GM08714 (cell line): ENCODE data around the gene DNAJC13.
"Not testable (repeated sequence)": the region's sequence is repeated elsewhere in the genome, so short reads cannot be mapped to it uniquely, and the experiment has no call there.

ENCODE experiments used
- H3K4me3 ChIP-seq: fragments of 200-500 bp; sonication (Bioruptor generic); 2 replicates; pipeline ENCODE4 v1.5.1; 2014; ENCODE audit warnings: mild to moderate bottlenecking, low read length, inconsistent platforms
- ZNF274 ChIP-seq: IDR thresholded peaks from 2 replicates; pipeline ENCODE4 v1.6.1; 2012; ENCODE audit warnings: mild to moderate bottlenecking, low read depth, low read length

DNAJC13 gene

DNA sequence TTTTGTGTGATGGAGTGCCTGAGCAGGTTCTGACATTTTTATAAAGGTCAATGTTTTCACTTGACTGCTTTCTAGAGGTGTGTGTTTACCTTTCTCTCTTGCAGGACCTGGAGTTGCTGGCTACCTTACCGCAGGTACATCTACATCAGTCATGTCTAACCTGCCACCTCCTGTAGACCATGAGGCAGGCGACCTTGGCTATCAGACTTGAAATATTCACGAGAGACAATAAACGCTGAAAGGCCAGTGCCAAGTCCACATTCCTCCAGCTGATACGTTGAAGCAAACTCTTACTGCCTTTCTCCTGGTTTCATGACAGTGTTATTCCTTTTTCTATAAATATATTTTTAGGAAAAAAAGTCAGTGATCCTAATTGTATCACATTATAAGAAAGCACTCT is 120.8 kb downstream of the DNAJC13 start:
- no peak for TF ChIP-seq ZNF274

DNA sequence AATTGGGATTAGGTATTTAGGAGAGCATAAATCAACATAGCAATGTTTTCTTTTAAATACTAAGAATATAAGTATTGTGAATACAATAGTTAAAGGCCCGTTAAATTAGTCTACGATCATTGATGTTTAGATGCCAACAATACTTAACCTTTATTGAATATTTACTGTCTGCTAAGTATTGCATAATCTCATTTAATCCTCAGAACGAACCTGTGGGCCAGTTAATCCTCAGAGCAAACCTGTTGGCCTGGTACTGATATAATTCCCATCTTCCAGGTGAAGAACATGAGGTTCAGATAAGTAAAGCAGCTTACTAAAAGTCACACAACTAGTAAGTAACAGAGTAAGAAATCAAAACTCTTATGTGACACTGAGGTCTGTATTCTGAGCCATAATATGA is 122.4 kb downstream of the DNAJC13 start:
- H3K4me3 ChIP-seq = no peak overlapping the region
- TF ChIP-seq ZNF274 = no peak

More for the DNA sequence above, 120.8 kb downstream of the DNAJC13 start:
- H3K4me3 ChIP-seq = no peak overlapping the region

DNA sequence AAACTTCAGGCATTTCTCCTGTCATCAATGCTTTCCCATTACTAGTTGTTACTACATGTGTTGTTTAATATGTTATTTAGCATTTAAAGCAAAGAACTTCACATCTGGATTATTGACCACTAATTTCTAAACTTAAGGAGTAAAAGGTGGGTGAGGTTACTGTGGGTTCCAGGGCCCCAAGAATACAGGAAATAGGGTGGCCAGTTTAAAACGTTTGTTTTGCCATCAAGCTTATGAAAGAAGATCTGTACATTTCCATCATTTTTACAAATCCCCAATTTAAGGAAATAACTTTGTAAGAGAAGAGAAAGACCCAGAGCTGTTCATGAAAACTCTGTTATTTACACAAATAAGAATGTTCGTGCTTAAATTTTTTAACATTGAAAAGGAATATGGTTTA is 125.3 kb downstream of the DNAJC13 start:
- no peak overlapping the region for H3K4me3 ChIP-seq
- no peak for TF ChIP-seq ZNF274

DNA sequence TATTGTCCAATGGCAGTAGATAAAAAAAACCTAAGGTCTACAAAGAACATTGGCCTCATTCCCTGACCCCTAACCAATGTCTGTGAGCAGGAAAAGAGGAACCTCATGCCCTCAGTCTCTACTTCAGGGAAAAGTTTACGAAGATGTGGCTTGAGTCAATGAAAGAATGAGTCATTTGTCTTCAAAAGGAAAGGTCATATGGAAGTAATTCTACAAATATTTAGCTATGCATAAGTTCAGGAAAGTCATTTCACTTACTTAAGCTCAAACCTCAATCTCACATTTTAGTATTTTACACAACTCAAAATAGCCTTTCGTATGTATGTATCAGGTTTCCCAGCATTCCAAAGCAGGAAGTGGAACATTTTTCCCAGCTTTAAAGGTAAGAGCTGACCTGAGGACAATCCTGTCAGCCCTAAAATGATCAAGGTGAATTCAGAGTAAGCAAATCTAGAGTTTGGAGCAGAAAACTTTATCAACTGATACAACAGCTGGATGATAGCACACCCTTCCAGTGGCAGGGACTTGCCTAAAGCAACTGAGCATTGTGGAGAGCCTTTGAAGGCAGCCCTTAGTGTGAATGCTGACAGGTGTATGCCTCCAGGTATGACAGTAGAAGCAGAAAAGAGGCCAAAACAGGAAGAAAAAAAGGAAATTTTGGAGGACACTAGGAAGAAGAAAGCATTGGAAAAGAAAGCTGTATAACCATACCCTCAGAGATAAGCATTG is 125.9 kb downstream of the DNAJC13 start:
- no peak overlapping the region for H3K4me3 ChIP-seq
- no peak for TF ChIP-seq ZNF274

DNA sequence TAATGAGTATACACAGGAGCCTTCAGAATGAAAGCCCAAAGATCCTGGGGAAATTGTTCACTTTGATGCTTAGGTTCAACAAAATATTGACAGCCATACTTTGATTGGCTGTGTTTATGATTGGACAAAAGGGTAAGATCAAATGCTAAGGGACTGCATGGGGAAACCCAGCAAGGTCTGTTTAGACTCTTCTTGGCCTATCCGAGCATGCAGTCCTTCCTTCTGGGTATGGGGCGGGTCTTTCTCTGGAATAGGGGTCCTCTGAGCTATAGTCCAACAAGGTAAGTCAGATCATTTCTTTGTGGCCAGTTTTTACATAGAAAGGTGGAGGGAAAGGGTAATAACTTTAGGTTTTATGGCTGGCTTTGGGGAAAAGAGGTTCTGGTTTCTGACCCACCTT is 126.8 kb downstream of the DNAJC13 start:
- no peak for TF ChIP-seq ZNF274
- no peak overlapping the region for H3K4me3 ChIP-seq

DNA sequence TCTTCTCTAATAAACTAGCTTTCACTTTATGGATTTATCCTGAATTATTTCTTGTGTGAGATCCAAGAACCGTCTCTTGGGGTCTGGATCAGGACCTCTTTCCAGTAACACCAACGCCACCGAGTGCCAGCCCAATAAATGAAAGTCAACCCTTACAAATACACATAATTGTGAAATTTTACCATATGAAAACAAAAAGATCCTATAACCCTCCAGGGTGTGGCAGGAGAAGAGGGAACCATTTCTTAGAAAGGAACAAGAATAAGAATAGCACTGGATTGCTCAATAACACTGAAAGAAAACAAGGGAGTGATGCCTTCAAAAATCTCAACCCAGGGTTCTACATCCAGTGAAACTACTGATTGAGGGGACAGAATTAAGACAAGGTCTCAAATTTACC is 128.2 kb downstream of the DNAJC13 start:
- no peak overlapping the region for H3K4me3 ChIP-seq
- no peak for TF ChIP-seq ZNF274

DNA sequence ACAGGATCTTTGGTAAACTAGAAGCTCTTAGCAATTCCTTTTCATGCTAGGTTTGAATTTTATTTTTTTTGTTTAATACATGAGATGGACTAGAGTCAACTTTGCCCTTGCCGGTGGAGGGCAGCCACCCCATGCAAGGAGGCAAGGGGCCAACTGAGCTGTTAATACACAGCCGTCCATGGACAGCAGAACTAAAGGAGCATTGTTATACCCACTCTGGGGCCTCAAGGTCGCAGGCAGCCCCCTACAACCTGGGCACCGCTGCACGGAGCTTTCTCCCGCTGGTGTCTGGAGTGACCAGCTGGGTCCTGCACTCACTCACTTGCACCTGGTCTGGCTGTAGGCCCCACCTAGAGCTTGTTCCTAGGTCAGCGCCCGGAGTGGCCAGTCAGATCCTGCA is 131.9 kb downstream of the DNAJC13 start:
- TF ChIP-seq ZNF274 = no peak
- no peak overlapping the region for H3K4me3 ChIP-seq

DNA sequence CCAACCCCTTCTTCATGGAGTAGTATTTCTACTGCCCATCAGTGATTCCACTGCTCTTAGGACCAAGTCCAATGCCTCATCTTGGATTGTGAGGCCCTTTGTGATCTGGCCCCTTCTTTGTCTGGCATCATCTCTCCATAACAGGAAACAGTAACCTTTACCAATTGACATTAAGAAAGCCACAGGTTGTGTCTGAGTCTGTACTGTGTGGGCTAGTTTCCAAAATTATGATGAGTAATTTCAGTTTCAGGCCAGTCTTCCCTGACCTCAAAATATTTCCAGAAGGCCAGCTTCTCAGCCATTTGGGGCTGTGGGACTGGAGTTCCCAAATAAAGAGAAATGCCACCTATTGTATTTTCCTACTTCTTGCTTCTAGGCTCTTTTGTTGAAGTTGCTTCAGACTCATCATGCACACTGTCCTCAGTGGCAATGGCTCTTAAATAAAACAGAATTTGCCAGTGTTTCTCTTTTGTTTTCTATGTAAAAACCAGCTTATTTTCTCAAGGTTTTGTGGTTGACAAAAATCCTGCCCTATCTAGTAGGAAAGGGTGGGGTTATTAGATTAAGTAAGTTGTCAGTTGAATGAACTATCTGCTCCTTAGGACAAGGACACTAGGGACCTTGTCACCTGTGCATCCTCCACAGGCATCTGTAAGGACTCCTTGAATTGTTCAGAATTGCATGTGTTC is 132.7 kb downstream of the DNAJC13 start:
- no peak for TF ChIP-seq ZNF274
- no peak overlapping the region for H3K4me3 ChIP-seq

DNA sequence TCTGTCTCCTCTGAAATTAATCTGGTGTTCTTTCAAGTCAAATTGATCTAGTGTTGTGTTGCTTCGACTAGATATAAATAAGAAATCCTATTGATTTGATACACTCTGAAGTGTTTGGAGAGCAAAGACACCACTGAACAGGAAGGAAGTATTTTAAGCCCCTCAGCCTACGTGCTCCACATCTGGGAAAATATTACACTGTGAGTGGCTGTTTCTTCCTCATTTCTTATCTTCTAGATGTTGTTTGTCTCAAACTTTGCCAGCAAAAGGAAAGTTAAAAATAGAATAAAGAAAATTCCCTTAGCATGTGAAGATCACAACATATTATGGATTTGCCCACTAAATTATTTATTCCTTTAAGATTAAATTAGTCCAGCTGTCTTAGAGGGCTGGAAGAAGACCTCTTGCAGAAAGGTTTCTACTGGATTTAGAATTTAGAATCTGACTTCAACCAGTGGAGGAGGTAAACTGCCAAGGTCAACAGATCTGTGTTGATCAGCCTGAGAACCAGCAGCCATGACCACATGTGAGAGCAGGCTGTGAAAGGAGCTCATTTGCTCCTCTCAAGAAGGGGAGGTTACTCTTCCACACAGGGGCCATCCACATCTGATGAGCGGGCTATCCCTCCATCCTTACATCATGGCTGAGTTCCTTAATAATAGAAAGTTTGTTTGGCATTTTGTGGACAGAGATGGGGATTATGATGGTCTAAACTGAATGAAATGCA is 133.4 kb downstream of the DNAJC13 start:
- TF ChIP-seq ZNF274 = no peak

DNA sequence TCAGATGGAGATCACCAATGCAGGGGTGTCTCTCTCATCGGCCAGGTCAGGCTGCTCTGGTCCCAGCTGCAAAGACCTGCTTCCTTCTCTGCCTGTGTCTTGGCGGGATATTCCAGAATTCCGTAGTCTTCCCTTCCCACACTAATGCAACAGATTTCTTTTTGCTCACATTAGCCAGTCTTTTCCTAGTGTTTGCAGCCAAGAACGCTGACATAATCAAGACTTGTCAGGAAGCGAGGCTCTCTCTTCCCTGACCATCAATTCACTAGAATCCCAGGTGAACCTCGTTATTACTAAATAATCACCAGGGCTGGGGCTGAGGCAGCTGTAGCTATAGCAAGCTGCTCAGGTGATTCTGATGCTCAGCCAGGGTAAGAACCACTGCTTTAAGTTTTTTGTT is 136.5 kb downstream of the DNAJC13 start:
- TF ChIP-seq ZNF274 = no peak
- no peak overlapping the region for H3K4me3 ChIP-seq

More for the DNA sequence above, 133.4 kb downstream of the DNAJC13 start:
- no peak overlapping the region for H3K4me3 ChIP-seq

DNA sequence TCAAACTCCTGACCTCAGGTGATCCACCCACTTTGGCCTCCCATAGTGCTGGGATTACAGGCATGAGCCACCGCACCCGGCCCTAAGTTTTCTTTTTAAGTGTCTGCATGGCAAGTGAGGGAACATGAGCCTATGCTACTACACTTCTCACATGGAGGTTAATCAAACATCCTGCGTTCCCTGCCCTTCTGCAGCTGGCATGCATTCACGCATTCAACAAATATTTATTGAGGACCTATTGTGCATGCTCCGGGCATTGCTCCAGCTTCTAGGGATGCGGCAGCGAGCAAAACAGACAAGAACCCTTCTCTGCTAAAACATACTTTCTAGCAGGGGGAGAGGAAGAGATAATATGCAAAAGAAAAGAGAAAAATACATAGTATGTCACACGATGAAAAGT is 137.1 kb downstream of the DNAJC13 start:
- TF ChIP-seq ZNF274 = no peak
- H3K4me3 ChIP-seq = no peak overlapping the region

DNA sequence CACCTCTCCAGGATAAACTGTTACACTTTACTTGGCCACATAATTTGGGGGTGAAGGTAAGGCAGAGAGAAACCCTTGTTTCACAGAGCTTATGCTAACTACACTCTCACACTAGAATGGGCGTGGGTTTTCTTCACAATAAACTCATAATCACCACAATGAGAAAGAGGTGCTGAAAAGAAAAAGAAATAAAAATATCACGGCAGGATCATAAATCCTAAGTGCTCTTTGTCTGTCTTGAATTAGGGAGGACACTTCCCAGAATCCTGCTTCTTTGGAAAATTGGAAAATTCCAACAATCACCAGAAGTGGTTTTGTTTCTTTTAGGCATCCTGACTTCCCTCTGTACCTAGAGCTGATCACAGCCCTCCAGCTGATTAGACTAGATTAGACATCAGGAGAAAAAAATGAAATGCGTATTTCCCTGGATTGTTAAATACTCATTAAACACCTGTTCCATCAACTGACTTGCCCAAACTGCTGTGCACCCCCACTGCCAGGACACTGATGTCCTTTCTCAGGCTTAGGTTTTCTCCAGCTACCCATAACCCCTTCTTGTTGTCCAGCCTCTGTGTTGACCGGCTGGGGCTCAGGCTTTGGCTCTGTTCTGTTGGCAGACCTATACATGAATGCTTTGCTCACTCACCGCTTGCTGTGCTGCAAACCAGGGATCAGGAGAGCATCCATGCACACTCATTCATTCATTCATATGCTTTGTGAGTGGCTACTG is 138.2 kb downstream of the DNAJC13 start:
- H3K4me3 ChIP-seq = no peak overlapping the region
- TF ChIP-seq ZNF274 = no peak

DNA sequence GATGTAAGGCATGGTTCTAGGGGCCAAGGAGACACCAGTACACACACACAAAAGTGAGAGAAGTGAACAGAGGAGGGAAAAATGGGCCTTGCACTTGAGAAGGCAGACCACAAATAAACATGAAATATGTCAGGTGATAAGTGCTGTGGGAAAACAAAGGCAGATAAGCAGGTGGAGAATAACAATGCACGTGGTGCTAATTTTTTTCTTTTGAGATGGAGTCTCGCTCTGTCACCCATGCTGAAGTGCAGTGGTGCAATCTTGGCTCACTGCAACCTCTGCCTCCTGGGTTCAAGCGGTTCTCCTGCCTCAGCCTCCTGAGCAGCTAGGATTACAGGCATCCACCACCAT is 138.7 kb downstream of the DNAJC13 start:
- not testable (repeated sequence) for H3K4me3 ChIP-seq

DNA sequence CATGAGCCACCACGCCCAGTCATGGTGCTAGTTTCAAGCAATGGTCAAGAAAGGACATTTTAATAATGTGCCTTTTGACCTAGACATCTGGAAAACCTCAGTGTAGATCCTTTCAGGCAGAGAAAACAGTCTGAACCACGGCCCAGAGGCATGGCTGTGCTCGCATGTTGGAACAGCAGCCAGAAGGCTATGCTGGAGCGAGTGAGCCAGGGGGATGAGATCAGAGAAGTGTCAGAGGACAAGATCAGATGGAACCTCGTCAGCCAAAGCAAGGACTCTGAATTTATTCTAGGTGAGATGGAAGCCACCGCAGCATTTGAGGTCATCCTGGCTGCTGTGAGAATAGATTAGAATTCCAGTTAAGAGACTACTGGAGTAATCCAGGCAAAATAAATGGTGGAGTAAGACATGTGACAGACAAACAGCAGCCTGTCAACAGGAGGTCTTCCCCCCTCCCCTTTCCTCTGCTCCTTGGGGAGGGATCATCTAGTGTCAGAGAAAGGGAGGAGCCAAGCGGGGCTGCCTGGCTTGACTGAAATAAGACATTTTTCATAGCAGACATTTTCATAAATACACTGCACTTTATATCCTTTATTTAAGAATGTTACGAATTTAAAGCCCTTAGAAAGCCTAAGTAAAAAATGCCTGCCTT is 139.3 kb downstream of the DNAJC13 start:
- H3K4me3 ChIP-seq = no peak overlapping the region
- no peak for TF ChIP-seq ZNF274
